Esophagus muscularis mucosa (tissue), 4 donors: ENCODE data around the gene ASXL1.

ENCODE experiments used
- EP300 ChIP-seq: sonication (generic); formaldehyde crosslinking; IDR thresholded peaks from one replicate; pipeline ENCODE4 v1.6.1; 2017; ENCODE audit warnings: antibody characterized with exemption
- POLR2AphosphoS5 ChIP-seq, 2 donors: sonication (generic); formaldehyde crosslinking; IDR thresholded peaks; one replicate each; pipeline ENCODE4 v1.6.1; 2017; ENCODE audit warnings: antibody characterized with exemption in 2 of 2
- TF ChIP-seq, protein P1 (sequence below), 3 experiments: fragments of 200-600 bp in 2 of 3; fragments of 450-650 bp in 1 of 3; sonication (generic) in 2 of 3; IDR thresholded peaks; one replicate each; pipeline ENCODE4 v1.5.1; 2017 to 2019; ENCODE audit warnings: antibody characterized with exemption in 3 of 3, mild to moderate bottlenecking in 2 of 3, moderate library complexity in 1 of 3

DNA sequence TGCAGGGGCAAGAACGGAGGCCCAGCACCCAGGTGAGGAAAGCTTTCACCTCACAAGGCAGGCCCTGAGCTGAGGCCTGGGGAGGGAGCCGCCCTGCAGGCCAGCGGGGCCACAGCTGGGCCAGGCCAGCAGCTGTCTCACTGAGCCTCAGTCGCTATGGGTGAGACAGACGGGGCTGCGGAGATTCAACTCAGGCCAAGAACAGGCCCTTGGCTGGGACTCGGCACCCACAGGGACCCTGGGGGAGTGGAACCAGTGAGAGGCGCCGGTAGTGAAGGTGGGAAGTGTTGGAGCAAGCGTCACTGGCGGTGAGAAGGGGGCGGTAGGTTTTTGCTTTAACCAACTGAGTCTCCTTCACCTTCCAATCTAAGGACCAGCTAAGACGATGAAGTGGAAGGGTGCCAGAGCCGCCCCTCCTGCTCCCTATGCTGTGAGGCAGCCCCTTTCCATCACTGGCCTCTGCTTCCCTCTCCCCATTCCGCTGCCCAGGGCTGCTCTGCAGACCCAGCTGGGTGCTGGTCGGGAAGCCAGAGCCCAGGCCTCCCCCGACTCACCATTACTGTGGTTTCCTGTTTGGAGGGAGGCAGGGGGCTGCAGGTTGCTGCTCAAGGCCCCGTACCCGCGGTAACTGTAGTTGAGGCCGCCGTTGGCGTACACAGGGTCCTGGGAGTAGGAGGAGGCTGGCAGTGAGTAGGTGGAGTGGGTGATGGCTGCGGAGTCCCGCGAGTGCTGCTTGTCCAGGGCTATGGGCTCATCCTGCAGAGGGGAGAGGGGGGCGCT lies 93.7 kb downstream of the ASXL1 start:
- TF ChIP-seq, protein P1, sequence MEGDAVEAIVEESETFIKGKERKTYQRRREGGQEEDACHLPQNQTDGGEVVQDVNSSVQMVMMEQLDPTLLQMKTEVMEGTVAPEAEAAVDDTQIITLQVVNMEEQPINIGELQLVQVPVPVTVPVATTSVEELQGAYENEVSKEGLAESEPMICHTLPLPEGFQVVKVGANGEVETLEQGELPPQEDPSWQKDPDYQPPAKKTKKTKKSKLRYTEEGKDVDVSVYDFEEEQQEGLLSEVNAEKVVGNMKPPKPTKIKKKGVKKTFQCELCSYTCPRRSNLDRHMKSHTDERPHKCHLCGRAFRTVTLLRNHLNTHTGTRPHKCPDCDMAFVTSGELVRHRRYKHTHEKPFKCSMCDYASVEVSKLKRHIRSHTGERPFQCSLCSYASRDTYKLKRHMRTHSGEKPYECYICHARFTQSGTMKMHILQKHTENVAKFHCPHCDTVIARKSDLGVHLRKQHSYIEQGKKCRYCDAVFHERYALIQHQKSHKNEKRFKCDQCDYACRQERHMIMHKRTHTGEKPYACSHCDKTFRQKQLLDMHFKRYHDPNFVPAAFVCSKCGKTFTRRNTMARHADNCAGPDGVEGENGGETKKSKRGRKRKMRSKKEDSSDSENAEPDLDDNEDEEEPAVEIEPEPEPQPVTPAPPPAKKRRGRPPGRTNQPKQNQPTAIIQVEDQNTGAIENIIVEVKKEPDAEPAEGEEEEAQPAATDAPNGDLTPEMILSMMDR (IDR thresholded peaks at IDR 0.05), result no peak
- TF ChIP-seq EP300 (no peak), POLR2AphosphoS5 (IDR thresholded peaks at IDR 0.05) (no peak)
